GM19023 (cell line): ENCODE results near the gene NRG2.

Experiments
- ATAC-seq: cut with Tn5 transposase; IDR thresholded peaks from one replicate; pipeline ENCODE4 v1.9.1; 2021; ENCODE audit warnings: mild to moderate bottlenecking, moderate library complexity; ENCODE audit not compliant: unreplicated experiment

The NRG2 gene

GRCh38 chr5:140041492-140042392 lies 1.4 kb downstream of the NRG2 start:
- ATAC-seq, result no peak

GRCh38 chr5:140041099-140041491 lies 2.0 kb downstream of the NRG2 start:
- no peak for ATAC-seq

GRCh38 chr5:140040358-140040757 lies 2.7 kb downstream of the NRG2 start:
- ATAC-seq, result no peak

GRCh38 chr5:140039561-140039960 lies 3.5 kb downstream of the NRG2 start:
- no peak for ATAC-seq

- no peak for ATAC-seq
These were observed 4.6 kb downstream of the NRG2 start for GRCh38 chr5:140038373-140038957.

GRCh38 chr5:140037012-140037411 lies 6.1 kb downstream of the NRG2 start:
- no peak for ATAC-seq

GRCh38 chr5:140035881-140036280 lies 7.2 kb downstream of the NRG2 start:
- ATAC-seq, result no peak

- ATAC-seq, result no peak
These were observed 9.9 kb downstream of the NRG2 start for GRCh38 chr5:140033037-140033760.

- ATAC-seq, result no peak
These were observed 10.8 kb downstream of the NRG2 start for GRCh38 chr5:140032296-140032695.

- no peak for ATAC-seq
These were observed 15.3 kb downstream of the NRG2 start for GRCh38 chr5:140027807-140028206.

GRCh38 chr5:140025736-140026135 lies 17.4 kb downstream of the NRG2 start:
- no peak for ATAC-seq

- no peak for ATAC-seq
These were observed 18.2 kb downstream of the NRG2 start for GRCh38 chr5:140024928-140025327.

GRCh38 chr5:140023611-140024191 lies 19.4 kb downstream of the NRG2 start:
- no peak for ATAC-seq

- ATAC-seq, result no peak
These were observed 22.4 kb downstream of the NRG2 start for GRCh38 chr5:140020601-140021177.

- no peak for ATAC-seq
These were observed 24.0 kb downstream of the NRG2 start for GRCh38 chr5:140018920-140019644.

GRCh38 chr5:140018517-140018916 lies 24.6 kb downstream of the NRG2 start:
- ATAC-seq, result no peak

- ATAC-seq, result no peak
These were observed 25.0 kb downstream of the NRG2 start for GRCh38 chr5:140018096-140018481.

- no peak for ATAC-seq
These were observed 25.6 kb downstream of the NRG2 start for GRCh38 chr5:140017397-140018095.

- ATAC-seq, result no peak
These were observed 27.4 kb downstream of the NRG2 start for GRCh38 chr5:140015706-140016105.

GRCh38 chr5:140014751-140015150 lies 28.3 kb downstream of the NRG2 start:
- no peak for ATAC-seq
